ENCODE measurements around the gene ATP2B1.

GRCh38 chr12:89684136-89684535, 24.5 kb downstream of the ATP2B1 start:
- no peak for TF ChIP-seq CTCF (IDR thresholded peaks at IDR 0.05)
- no peak for TF ChIP-seq POLR2A (IDR thresholded peaks at IDR 0.05)
- no peak for TF ChIP-seq POLR2AphosphoS5 (IDR thresholded peaks at IDR 0.05)
